Ishikawa (cell line): ENCODE measurements around the gene WNT3A.
A peak's percentile ranks its signal among the peaks of the same experiment; 100 is the strongest.

ENCODE experiments used
- CEBPB ChIP-seq: IDR thresholded peaks from 2 replicates; pipeline ENCODE4 v1.6.1; 2012
- CREB1 ChIP-seq: IDR thresholded peaks from 2 replicates; pipeline ENCODE4 v1.6.1; 2012; ENCODE audit warnings: low read depth
- EGR1 ChIP-seq: IDR thresholded peaks from 2 replicates; pipeline ENCODE4 v1.6.1; 2012
- EP300 ChIP-seq: IDR thresholded peaks from 2 replicates; pipeline ENCODE4 v1.6.1; 2012; ENCODE audit warnings: borderline replicate concordance
- FOXM1 ChIP-seq: IDR thresholded peaks from 2 replicates; pipeline ENCODE4 v1.6.1; 2012; ENCODE audit warnings: low read depth, borderline replicate concordance
- MAX ChIP-seq: IDR thresholded peaks from 2 replicates; pipeline ENCODE4 v1.6.1; 2012
- NFIC ChIP-seq: IDR thresholded peaks from 2 replicates; pipeline ENCODE4 v1.6.1; 2012
- RAD21 ChIP-seq: IDR thresholded peaks from 2 replicates; pipeline ENCODE4 v1.6.1; 2012; ENCODE audit warnings: low read depth
- REST ChIP-seq: IDR thresholded peaks from 2 replicates; pipeline ENCODE4 v1.6.1; 2012; ENCODE audit warnings: low read depth, mild to moderate bottlenecking
- TAF1 ChIP-seq: IDR thresholded peaks from 2 replicates; pipeline ENCODE4 v1.6.1; 2012; ENCODE audit warnings: low read depth, mild to moderate bottlenecking
- TCF12 ChIP-seq: IDR thresholded peaks from 2 replicates; pipeline ENCODE4 v1.6.1; 2012; ENCODE audit warnings: low read depth
- TEAD4 ChIP-seq: IDR thresholded peaks from 2 replicates; pipeline ENCODE4 v1.6.1; 2012
- USF1 ChIP-seq: IDR thresholded peaks from 2 replicates; pipeline ENCODE4 v1.6.1; 2012
- YY1 ChIP-seq: IDR thresholded peaks from 2 replicates; pipeline ENCODE4 v1.6.1; 2012; ENCODE audit warnings: low read depth
- ZBTB7A ChIP-seq: IDR thresholded peaks from 2 replicates; pipeline ENCODE4 v1.6.1; 2012; ENCODE audit warnings: low read depth

WNT3A gene

GRCh38 chr1:228005511-228006033 lies 1.2 kb upstream of the WNT3A start:
- TF ChIP-seq CREB1 = no peak
- no peak for TF ChIP-seq TCF12
- no peak for TF ChIP-seq TAF1
- TF ChIP-seq NFIC = no peak
- TF ChIP-seq MAX = no peak
- no peak for TF ChIP-seq CEBPB

GRCh38 chr1:228006034-228006785 lies 588 bp upstream of the WNT3A start:
- TF ChIP-seq USF1 (no peak), MAX (0 out of 2 replicates have a peak, but pooled peaks have one; percentile 9)

- TF ChIP-seq EGR1 (no peak), TAF1 (no peak), REST (no peak)
These were observed 427 bp downstream of the WNT3A start for GRCh38 chr1:228007049-228007800.

- TF ChIP-seq CEBPB (no peak), ZBTB7A (no peak), USF1 (no peak)
These were observed 1.1 kb downstream of the WNT3A start for GRCh38 chr1:228007801-228008341.

GRCh38 chr1:228008391-228009115 lies 1.8 kb downstream of the WNT3A start:
- no peak for TF ChIP-seq CREB1
- no peak for TF ChIP-seq RAD21
- TF ChIP-seq TCF12 = no peak
- no peak for TF ChIP-seq MAX
- TF ChIP-seq EGR1 = no peak
- TF ChIP-seq EP300 = no peak
- TF ChIP-seq ZBTB7A = no peak
- TF ChIP-seq CEBPB = no peak
- no peak for TF ChIP-seq FOXM1
- no peak for TF ChIP-seq TEAD4
- no peak for TF ChIP-seq NFIC
- TF ChIP-seq REST = no peak
- TF ChIP-seq YY1 = no peak
- TF ChIP-seq USF1 = no peak
